Measurements from ENCODE around the gene KIAA1217. TPM values are rescaled to one million over a fixed set of nuclear protein-coding genes. Genes with fewer than 3 reads are reported as not detected.

Gene KIAA1217
- total and polyA plus RNA-seq, 9 of the 15 experiments (the other 6 are each of a cell fraction or from before 2014, with no cell fraction given), result 0.04 TPM; not detected in 8

- TF ChIP-seq, protein P1, sequence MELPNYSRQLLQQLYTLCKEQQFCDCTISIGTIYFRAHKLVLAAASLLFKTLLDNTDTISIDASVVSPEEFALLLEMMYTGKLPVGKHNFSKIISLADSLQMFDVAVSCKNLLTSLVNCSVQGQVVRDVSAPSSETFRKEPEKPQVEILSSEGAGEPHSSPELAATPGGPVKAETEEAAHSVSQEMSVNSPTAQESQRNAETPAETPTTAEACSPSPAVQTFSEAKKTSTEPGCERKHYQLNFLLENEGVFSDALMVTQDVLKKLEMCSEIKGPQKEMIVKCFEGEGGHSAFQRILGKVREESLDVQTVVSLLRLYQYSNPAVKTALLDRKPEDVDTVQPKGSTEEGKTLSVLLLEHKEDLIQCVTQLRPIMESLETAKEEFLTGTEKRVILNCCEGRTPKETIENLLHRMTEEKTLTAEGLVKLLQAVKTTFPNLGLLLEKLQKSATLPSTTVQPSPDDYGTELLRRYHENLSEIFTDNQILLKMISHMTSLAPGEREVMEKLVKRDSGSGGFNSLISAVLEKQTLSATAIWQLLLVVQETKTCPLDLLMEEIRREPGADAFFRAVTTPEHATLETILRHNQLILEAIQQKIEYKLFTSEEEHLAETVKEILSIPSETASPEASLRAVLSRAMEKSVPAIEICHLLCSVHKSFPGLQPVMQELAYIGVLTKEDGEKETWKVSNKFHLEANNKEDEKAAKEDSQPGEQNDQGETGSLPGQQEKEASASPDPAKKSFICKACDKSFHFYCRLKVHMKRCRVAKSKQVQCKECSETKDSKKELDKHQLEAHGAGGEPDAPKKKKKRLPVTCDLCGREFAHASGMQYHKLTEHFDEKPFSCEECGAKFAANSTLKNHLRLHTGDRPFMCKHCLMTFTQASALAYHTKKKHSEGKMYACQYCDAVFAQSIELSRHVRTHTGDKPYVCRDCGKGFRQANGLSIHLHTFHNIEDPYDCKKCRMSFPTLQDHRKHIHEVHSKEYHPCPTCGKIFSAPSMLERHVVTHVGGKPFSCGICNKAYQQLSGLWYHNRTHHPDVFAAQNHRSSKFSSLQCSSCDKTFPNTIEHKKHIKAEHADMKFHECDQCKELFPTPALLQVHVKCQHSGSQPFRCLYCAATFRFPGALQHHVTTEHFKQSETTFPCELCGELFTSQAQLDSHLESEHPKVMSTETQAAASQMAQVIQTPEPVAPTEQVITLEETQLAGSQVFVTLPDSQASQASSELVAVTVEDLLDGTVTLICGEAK (IDR thresholded peaks at IDR 0.05), result no peak
- TF ChIP-seq, protein P1 (CRISPR knock-in tag; IDR thresholded peaks at IDR 0.05), result no peak
- TF ChIP-seq NUFIP1 (IDR thresholded peaks at IDR 0.05; ENCODE audit: partially characterized antibody), result no peak
- no peak for TF ChIP-seq ZNF449 (CRISPR knock-in tag; IDR thresholded peaks at IDR 0.05)
- TF ChIP-seq FOXJ2 (tag; IDR thresholded peaks at IDR 0.05), result no peak
Measured at GRCh38 chr10:24349379-24350001, 140.6 kb downstream of the KIAA1217 start (continued).
